SHP77 (cell line): Measurements from ENCODE around the gene DENND4C.
"Not testable (repeated sequence)": the region's sequence is repeated elsewhere in the genome, so short reads cannot be mapped to it uniquely, and the experiment has no call there.

Experiments
- DNase-seq, 2 experiments: peaks; one replicate each; lab custom pipeline; 2025; lab: John Stamatoyannopoulos, UW

Gene DENND4C

DNA sequence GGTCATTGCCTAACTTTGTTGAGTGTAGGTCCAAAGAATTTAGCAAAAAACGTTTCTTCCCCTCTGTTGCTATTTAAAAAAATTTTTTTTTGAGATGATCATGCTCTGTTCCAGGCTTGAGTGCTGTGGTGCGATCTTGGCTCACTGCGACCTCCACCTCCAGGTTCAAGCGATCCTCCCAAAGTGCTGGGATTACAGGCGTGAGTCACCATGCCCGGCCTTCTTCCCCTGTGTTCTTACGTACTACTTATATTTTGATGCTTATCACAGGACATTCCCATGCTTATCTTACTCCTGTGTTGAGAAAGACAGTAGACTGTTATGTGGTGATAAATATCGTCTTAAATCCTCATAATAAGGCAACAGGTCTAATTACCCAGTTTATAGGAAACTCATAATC lies 180.8 kb downstream of the DENND4C start:
- DNase-seq: no peak

DNA sequence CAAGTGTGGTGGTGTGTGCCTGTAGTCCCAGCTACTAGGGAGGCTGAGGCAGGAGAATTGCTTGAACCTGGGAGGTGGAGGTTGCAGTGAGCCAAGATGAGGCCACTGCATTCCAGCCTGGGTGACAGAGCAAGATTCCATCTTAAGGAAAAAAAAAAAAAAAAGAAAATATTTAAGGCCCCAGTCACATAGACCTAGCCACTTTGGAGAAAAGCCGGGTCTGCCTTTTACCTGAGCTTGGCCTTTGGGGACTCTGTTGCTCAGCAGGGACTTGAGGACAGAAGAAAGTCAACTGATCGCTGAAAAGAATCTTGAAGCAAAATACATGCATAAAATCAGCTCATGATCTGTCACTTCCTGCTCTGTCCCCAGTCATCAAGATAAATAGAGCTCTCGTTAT lies 183.0 kb downstream of the DENND4C start:
- DNase-seq: not testable (repeated sequence)

- DNase-seq: no peak
Observed at GRCh38 chr9:19416143-19416542, 185.7 kb downstream of the DENND4C start.

DNA sequence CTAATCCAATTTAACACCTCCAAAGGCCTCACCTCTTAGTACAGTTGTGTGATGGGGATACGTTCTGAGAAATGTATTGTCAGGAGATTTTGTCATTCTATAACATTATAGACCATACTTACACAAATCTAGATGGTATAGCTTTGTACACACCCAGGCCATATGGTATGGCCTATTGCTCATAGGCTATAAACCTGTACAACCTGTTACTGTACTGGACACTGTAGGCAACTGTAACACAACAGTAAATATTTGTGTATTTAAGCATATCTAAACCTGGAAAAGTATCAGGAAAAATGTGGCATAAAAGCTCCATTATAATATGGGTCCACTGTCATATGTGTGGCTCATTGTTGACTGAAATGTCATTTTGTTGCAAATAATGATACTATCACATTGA lies 190.4 kb downstream of the DENND4C start:
- no peak for DNase-seq
